Measurements from ENCODE around the gene AFF3.

DNA sequence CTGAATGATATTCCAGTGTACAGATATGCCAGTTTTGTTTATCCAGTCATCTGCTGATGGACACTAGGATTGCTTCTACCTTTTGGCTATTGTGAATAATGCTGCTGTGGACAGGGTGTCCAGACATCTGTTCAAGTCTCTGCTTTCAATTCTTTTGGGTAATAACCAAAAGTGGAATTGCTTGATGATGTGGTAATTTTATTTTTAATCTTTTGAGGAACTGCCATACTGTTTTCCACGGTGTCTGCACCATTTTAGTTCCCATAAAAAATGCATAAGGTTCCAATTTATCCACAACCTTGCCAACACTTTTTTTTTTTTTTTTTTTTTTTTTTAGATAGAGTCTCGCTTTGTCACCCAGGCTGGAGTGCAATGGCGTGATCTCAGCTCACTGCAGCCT lies 510.7 kb downstream of the AFF3 start:
- TF ChIP-seq, protein P1, sequence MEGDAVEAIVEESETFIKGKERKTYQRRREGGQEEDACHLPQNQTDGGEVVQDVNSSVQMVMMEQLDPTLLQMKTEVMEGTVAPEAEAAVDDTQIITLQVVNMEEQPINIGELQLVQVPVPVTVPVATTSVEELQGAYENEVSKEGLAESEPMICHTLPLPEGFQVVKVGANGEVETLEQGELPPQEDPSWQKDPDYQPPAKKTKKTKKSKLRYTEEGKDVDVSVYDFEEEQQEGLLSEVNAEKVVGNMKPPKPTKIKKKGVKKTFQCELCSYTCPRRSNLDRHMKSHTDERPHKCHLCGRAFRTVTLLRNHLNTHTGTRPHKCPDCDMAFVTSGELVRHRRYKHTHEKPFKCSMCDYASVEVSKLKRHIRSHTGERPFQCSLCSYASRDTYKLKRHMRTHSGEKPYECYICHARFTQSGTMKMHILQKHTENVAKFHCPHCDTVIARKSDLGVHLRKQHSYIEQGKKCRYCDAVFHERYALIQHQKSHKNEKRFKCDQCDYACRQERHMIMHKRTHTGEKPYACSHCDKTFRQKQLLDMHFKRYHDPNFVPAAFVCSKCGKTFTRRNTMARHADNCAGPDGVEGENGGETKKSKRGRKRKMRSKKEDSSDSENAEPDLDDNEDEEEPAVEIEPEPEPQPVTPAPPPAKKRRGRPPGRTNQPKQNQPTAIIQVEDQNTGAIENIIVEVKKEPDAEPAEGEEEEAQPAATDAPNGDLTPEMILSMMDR (IDR thresholded peaks at IDR 0.05 in 8 of 11, conservative IDR thresholded peaks at IDR 0.05 in 3 of 11) = no peak
- TF ChIP-seq POLR2A (IDR thresholded peaks at IDR 0.05) = no peak

All from spleen (tissue), 7 donors.